Ascending aorta (tissue), 2 donors: ENCODE data around the gene ZNF653. TPM values are rescaled to one million over a fixed set of nuclear protein-coding genes. Genes with fewer than 3 reads are reported as not detected.

Experiments
- DNase-seq, 2 donors: peaks; one replicate each; pipeline ENCODE4 v3.0.0-alpha.2; 2019; ENCODE audit warnings: low spot score in 2 of 2
- H3K27ac ChIP-seq, 2 donors: fragments of 200-600 bp; sonication (generic); one replicate each; pipeline ENCODE4 v1.5.1; 2016 to 2017; ENCODE audit warnings: mild to moderate bottlenecking in 1 of 2
- H3K27me3 ChIP-seq: fragments of 200-600 bp; sonication (generic); one replicate; pipeline ENCODE4 v1.5.1; 2017
- H3K36me3 ChIP-seq, 2 donors: fragments of 200-600 bp; sonication (generic); one replicate each; pipeline ENCODE4 v1.5.1; 2016
- H3K4me1 ChIP-seq, 2 donors: fragments of 200-600 bp; sonication (generic); one replicate each; pipeline ENCODE4 v1.5.1; 2016 to 2017; ENCODE audit warnings: mild to moderate bottlenecking in 1 of 2
- H3K4me3 ChIP-seq, 2 donors: fragments of 200-600 bp; sonication (generic); one replicate each; pipeline ENCODE4 v1.5.1; 2016 to 2017; ENCODE audit warnings: mild to moderate bottlenecking in 1 of 2
- H3K9me3 ChIP-seq, 2 donors: fragments of 200-600 bp; sonication (generic); one replicate each; pipeline ENCODE4 v1.5.1; 2016
- CTCF ChIP-seq, 3 experiments: fragments of 200-600 bp in 2 of 3; fragments of 450-650 bp in 1 of 3; sonication (generic) in 2 of 3; IDR thresholded peaks; one replicate each; pipeline ENCODE4 v1.5.1; 2016 to 2019; ENCODE audit warnings: antibody characterized with exemption in 3 of 3, mild to moderate bottlenecking in 1 of 3, moderate library complexity in 1 of 3
- intact Hi-C: fragments of 100-400 bp; cut with DNase I; formaldehyde crosslinking; loops from one replicate; pipeline ENCODE4 v1.15.1; 2023
- total RNA-seq: library from RNA; depleted of rRNA; stranded (reverse); fragments of >200 nt; gene quantifications from one replicate; pipeline ENCODE4 v1.1.0, GENCODE V29; 2016

The ZNF653 gene
- total RNA-seq, 1 donor from 2014 or later: 7.6 TPM

DNA sequence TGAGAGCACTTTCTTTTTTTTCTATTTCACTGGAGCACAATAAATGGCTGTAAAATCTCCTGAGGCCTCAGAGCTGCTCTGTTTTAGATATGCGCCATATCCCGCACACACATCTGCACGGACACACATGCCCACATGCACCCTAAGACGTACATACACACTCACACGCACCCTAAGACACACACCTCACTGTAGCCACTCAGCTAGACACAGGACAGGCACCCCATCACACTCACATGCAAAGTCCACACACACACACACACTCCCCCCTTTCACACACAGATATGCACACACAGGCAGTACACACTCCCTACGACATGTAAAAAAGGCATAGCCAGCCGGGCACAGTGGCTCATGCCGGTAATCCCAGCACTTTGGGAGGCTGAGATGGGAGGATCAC, 44.6 kb upstream of the ZNF653 start:
- Histone ChIP-seq H3K27ac (no peak overlapping the region), H3K36me3 (peaks cover 66 to 79% of the 10 kb centered on the region in 2 donors), H3K9me3 (no peaks in the 10 kb centered on the region), H3K4me3 (no peak overlapping the region), H3K4me1 (no peaks in the 10 kb centered on the region), H3K27me3 (no peaks in the 10 kb centered on the region)
- TF ChIP-seq CTCF (IDR thresholded peaks at IDR 0.05): no peak
- DNase-seq: no peak
- intact Hi-C loops: no loop called here

- intact Hi-C loops: no loop called here
- peaks cover 73 to 81% of the 10 kb centered on the region in 2 donors for H3K36me3 ChIP-seq
- DNase-seq: no peak
- H3K27me3 ChIP-seq: no peaks in the 10 kb centered on the region
- no peak for TF ChIP-seq CTCF (IDR thresholded peaks at IDR 0.05)
- H3K9me3 ChIP-seq: no peaks in the 10 kb centered on the region
- no peak overlapping the region for H3K4me3 ChIP-seq
- H3K4me1 ChIP-seq: no peaks in the 10 kb centered on the region
- no peak overlapping the region for H3K27ac ChIP-seq
Observed at GRCh38 chr19:11549386-11549953, 43.8 kb upstream of the ZNF653 start.

GRCh38 chr19:11547929-11548700, 42.5 kb upstream of the ZNF653 start:
- H3K4me1 ChIP-seq: no peaks in the 10 kb centered on the region
- H3K36me3 ChIP-seq: peaks cover 72 to 78% of the 10 kb centered on the region in 2 donors
- no peaks in the 10 kb centered on the region for H3K27me3 ChIP-seq
- no peak overlapping the region for H3K4me3 ChIP-seq
- DNase-seq: no peak
- intact Hi-C loops: no loop called here
- no peak overlapping the region for H3K27ac ChIP-seq
- no peaks in the 10 kb centered on the region for H3K9me3 ChIP-seq
- TF ChIP-seq CTCF (IDR thresholded peaks at IDR 0.05): no peak

DNA sequence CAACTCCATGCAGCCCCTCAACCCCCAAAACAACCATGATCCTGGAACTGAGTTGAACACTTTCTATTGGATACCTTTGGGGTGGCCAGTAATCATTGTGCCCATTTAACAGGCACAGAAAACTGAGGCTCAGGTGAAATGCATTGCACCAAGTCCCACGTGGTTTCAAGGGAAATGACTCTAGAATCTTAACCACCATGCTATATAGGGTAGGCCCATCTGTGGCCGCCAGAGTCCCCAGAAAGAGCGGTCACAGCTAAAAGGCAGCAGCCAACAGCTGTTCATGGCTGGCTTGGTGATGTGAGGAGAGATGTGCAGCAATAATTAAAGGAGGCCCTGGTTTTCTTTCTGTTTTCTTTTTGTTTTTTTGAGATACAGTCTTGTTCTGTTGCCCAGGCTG, 35.6 kb upstream of the ZNF653 start:
- no peak for TF ChIP-seq CTCF (IDR thresholded peaks at IDR 0.05)
- intact Hi-C loops: loop anchor here (2.0 kb wide), 1 partner anchor 18 kb away; the partner anchor contains the start of gene ELOF1
- Histone ChIP-seq H3K27ac (peak overlapping the region; percentile 95 to 97), H3K36me3 (peaks cover 37 to 47% of the 10 kb centered on the region in 2 donors), H3K4me1 (peaks cover 0 to 13% of the 10 kb centered on the region in 2 donors), H3K4me3 (peak overlapping the region in 1 of 2 donors; percentile 88), H3K27me3 (no peaks in the 10 kb centered on the region), H3K9me3 (no peaks in the 10 kb centered on the region)
- DNase-seq: no peak

GRCh38 chr19:11540645-11541044, 35.0 kb upstream of the ZNF653 start:
- intact Hi-C loops: loop anchor here (2.0 kb wide), 1 partner anchor 18 kb away; the partner anchor contains the start of gene ELOF1
- H3K9me3 ChIP-seq: no peaks in the 10 kb centered on the region
- TF ChIP-seq CTCF (IDR thresholded peaks at IDR 0.05): no peak
- peak overlapping the region; percentile 95 to 97 for H3K27ac ChIP-seq
- no peaks in the 10 kb centered on the region for H3K27me3 ChIP-seq
- peaks cover 31 to 41% of the 10 kb centered on the region in 2 donors for H3K36me3 ChIP-seq
- peaks cover 2 to 14% of the 10 kb centered on the region in 2 donors for H3K4me1 ChIP-seq
- no peak for DNase-seq
- peak overlapping the region; percentile 58 to 88 for H3K4me3 ChIP-seq
